AG04450 (cell line): ENCODE data around the gene KRT78. TPM values are rescaled to one million over a fixed set of nuclear protein-coding genes. Genes with fewer than 3 reads are reported as not detected.

ENCODE experiments used
- CTCF ChIA-PET: fragments of 300-600, 350-600 bp; formaldehyde crosslinking; extraction: SDS; loops from one replicate; lab custom pipeline; 2022; ENCODE audit warnings: antibody characterized with exemption, inconsistent platforms; lab: Charles Lee
- POLR2A ChIA-PET: fragments of 350-600 bp; formaldehyde crosslinking; extraction: SDS; loops from one replicate; lab custom pipeline; 2021; ENCODE audit warnings: antibody characterized with exemption, inconsistent platforms; lab: Yijun Ruan, JAX
- DNase-seq: peaks from one replicate; pipeline ENCODE4 v3.0.0-alpha.2; 2011; ENCODE audit warnings: low read depth, low spot score
- H3K27ac ChIP-seq: one replicate; pipeline ENCODE4 v1.5.1; 2012; ENCODE audit warnings: low read depth, low read length, control low read depth
- H3K27me3 ChIP-seq: one replicate; pipeline ENCODE4 v1.6.0; 2012; ENCODE audit warnings: low read length; ENCODE audit not compliant: control insufficient read depth, insufficient read depth
- H3K4me3 ChIP-seq: 2 replicates; pipeline ENCODE4 v1.5.1; 2011; ENCODE audit warnings: mild to moderate bottlenecking, low read depth, low read length, control low read depth
- H3K9me3 ChIP-seq: 2 replicates; pipeline ENCODE4 v1.5.1; 2012; ENCODE audit warnings: low read length; ENCODE audit not compliant: control insufficient read depth, insufficient read depth
- CTCF ChIP-seq: IDR thresholded peaks from 2 replicates; pipeline ENCODE4 v1.5.1; 2011; ENCODE audit warnings: low read depth, low read length, control low read depth, inconsistent platforms
- polyA plus RNA-seq: library from polyadenylated mRNA; depleted of rRNA; stranded (reverse); fragments of >200 nt; gene quantifications from 2 replicates; pipeline ENCODE4 v1.2.3, GENCODE V29; 2011

Gene KRT78
- polyA plus RNA-seq, 1 experiment = not detected

- Histone ChIP-seq H3K27ac (no peak overlapping the region), H3K9me3 (no peaks in the 10 kb centered on the region), H3K4me3 (no peak overlapping the region), H3K27me3 (no peaks in the 10 kb centered on the region)
- POLR2A ChIA-PET = no interaction called here
- TF ChIP-seq CTCF = no peak
- CTCF ChIA-PET = no interaction called here
- no peak for DNase-seq
These were observed 18.6 kb downstream of the KRT78 start for GRCh38 chr12:52829986-52830770.

- no peak overlapping the region for H3K27ac ChIP-seq
- DNase-seq = no peak
- POLR2A ChIA-PET = no interaction called here
- CTCF ChIA-PET = interaction anchor here (0.5 to 0.7 kb wide), 3 partner anchors 9 to 1364 kb away, joined by 3 to 7 read pairs (median 4); no protein-coding TSS in a partner anchor
- H3K4me3 ChIP-seq = no peak overlapping the region
- TF ChIP-seq CTCF = no peak
- no peaks in the 10 kb centered on the region for H3K9me3 ChIP-seq
- H3K27me3 ChIP-seq = peaks cover 2% of the 10 kb centered on the region
These were observed 20.2 kb downstream of the KRT78 start for GRCh38 chr12:52828591-52829021.

DNA sequence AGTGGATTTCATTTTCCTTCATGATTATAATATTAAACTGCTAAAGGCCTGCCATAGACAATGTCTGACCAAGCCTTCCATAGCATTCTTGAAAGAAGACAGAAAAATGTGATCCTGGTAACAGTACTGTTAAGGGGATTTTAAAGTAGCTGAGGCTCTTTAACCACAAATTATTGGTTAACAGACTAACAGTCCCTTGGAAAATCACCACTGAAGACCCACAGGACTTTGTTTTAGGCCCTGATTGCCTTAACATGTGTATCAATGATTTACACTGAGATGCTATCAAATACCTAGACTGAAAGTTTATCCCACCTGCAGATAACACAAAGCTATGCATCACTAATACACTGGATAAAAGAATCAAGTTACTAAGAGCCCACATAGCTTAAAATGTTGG lies 20.6 kb downstream of the KRT78 start:
- no peak for TF ChIP-seq CTCF
- ChIA-PET CTCF (interaction anchor here (0.5 to 0.7 kb wide), 3 partner anchors 8 to 1365 kb away, joined by 3 to 7 read pairs (median 4); no protein-coding TSS in a partner anchor), POLR2A (no interaction called here)
- peaks cover 2% of the 10 kb centered on the region for H3K27me3 ChIP-seq
- H3K27ac ChIP-seq = no peak overlapping the region
- no peak overlapping the region for H3K4me3 ChIP-seq
- DNase-seq = no peak
- H3K9me3 ChIP-seq = no peaks in the 10 kb centered on the region

DNA sequence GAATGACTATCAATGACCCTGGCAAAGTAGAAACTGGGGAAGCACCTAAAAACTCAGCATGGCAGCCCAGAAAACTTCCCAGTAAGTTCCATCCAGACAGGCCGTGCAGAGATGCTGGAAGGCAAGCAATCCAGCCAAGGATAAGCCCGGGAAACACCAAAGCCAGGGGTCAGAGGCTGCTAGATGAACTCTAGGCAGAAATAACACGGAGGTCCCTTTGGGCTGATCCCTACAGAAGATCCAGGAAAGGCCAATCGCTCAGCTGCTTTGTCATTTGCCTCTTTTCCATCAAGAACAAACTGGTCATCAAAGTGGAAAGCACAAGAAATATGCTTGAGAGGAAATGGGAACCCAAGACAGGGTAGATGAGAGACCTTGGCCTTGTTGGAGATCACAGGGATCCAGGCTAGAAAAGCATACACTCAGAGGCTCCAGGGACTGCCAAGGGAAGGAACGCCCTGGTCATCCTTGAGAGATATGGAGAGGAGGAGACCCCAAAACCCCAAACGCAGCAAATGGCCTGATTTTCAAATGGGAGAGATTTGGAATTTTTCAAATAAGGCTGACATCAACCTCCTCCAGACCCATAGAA lies 21.2 kb downstream of the KRT78 start:
- no peak overlapping the region for H3K27ac ChIP-seq
- H3K27me3 ChIP-seq = peaks cover 2% of the 10 kb centered on the region
- no peaks in the 10 kb centered on the region for H3K9me3 ChIP-seq
- CTCF ChIA-PET = interaction anchor here (0.7 kb wide), 1 partner anchor 8 kb away, joined by 4 read pairs; no protein-coding TSS in a partner anchor
- no peak for TF ChIP-seq CTCF
- H3K4me3 ChIP-seq = no peak overlapping the region
- POLR2A ChIA-PET = no interaction called here
- DNase-seq = no peak
